Measurements from ENCODE around the gene ETV6.

GRCh38 chr12:11774821-11775220, 125.3 kb downstream of the ETV6 start:
- TF ChIP-seq CTCF (IDR thresholded peaks at IDR 0.05) (no peak), POLR2AphosphoS5 (IDR thresholded peaks at IDR 0.05) (no peak), POLR2A (IDR thresholded peaks at IDR 0.05) (no peak)
